ENCODE measurements around the gene CPPED1.

Gene CPPED1

GRCh38 chr16:12674524-12674923 lies 129.2 kb downstream of the CPPED1 start:
- WGBS (ENCODE audit: extremely low coverage, insufficient coverage, insufficient read length) = no CpG with 5 or more reads among the region's 5 CpGs
- no peak for DNase-seq

GRCh38 chr16:12674071-12674470 lies 129.6 kb downstream of the CPPED1 start:
- H4K91ac ChIP-seq (ENCODE audit: low read depth, low read length) = no peak overlapping the region
- no peak overlapping the region for H2BK12ac ChIP-seq (ENCODE audit: low read length)
- no peak overlapping the region for H3K23ac ChIP-seq (ENCODE audit: low read length)
- no peaks in the 10 kb centered on the region for H3K27me3 ChIP-seq (ENCODE audit: insufficient read depth, low read length)
- no peak overlapping the region for H2AFZ ChIP-seq (ENCODE audit: insufficient read depth, low read length, poor library complexity)
- H3K14ac ChIP-seq (ENCODE audit: low read length) = no peak overlapping the region
- no peak overlapping the region for H3K4ac ChIP-seq (ENCODE audit: low read depth, low read length)
- no peak overlapping the region for H2AK5ac ChIP-seq (ENCODE audit: low read length)
- no peak for DNase-seq
- H3K18ac ChIP-seq (ENCODE audit: low read length) = no peak overlapping the region
- H3K36me3 ChIP-seq (ENCODE audit: control insufficient read depth in 1 of 2, insufficient read depth in 2 of 2, low read length in 2 of 2) = no peaks in the 10 kb centered on the region
- no peak overlapping the region for H3K27ac ChIP-seq (ENCODE audit: low read depth, low read length)
- no peak overlapping the region for H2BK120ac ChIP-seq (ENCODE audit: insufficient read depth, low read length, poor library complexity)
- H3K79me1 ChIP-seq (ENCODE audit: low read length) = no peaks in the 10 kb centered on the region
- no peaks in the 10 kb centered on the region for H3K9me3 ChIP-seq (ENCODE audit: insufficient read depth, low read depth, low read length)
- no CpG with 5 or more reads among the region's 6 CpGs for WGBS (ENCODE audit: extremely low coverage, insufficient coverage, insufficient read length)
- no peaks in the 10 kb centered on the region for H3K4me1 ChIP-seq (ENCODE audit: control insufficient read depth in 1 of 2, insufficient read depth in 2 of 2, low read length in 2 of 2)
- no peak overlapping the region for H4K12ac ChIP-seq (ENCODE audit: low read depth, low read length)
- H4K8ac ChIP-seq (ENCODE audit: low read depth, low read length) = no peak overlapping the region
- no peaks in the 10 kb centered on the region for H3K79me2 ChIP-seq (ENCODE audit: control insufficient read depth, insufficient read depth, low read length, poor library complexity)
- H3K4me3 ChIP-seq (ENCODE audit: low read depth, low read length) = no peak overlapping the region
- H3K4me2 ChIP-seq (ENCODE audit: low read length) = no peak overlapping the region
- no peak overlapping the region for H3K9ac ChIP-seq (ENCODE audit: low read length)
- H2BK5ac ChIP-seq (ENCODE audit: low read depth, low read length, poor library complexity) = no peak overlapping the region

More at GRCh38 chr16:12674524-12674923, 129.2 kb downstream of the CPPED1 start:
- H3K4me2 ChIP-seq (ENCODE audit: low read length) = no peak overlapping the region
- no peak overlapping the region for H3K4me3 ChIP-seq (ENCODE audit: low read depth, low read length)
- H3K4ac ChIP-seq (ENCODE audit: low read depth, low read length) = no peak overlapping the region
- no peak overlapping the region for H3K18ac ChIP-seq (ENCODE audit: low read length)
- H3K23ac ChIP-seq (ENCODE audit: low read length) = no peak overlapping the region
- no peak overlapping the region for H2AFZ ChIP-seq (ENCODE audit: insufficient read depth, low read length, poor library complexity)
- H3K79me2 ChIP-seq (ENCODE audit: control insufficient read depth, insufficient read depth, low read length, poor library complexity) = no peaks in the 10 kb centered on the region
- no peak overlapping the region for H3K9ac ChIP-seq (ENCODE audit: low read length)
- H4K12ac ChIP-seq (ENCODE audit: low read depth, low read length) = no peak overlapping the region
- no peak overlapping the region for H4K91ac ChIP-seq (ENCODE audit: low read depth, low read length)
- H2AK5ac ChIP-seq (ENCODE audit: low read length) = no peak overlapping the region
- no peak overlapping the region for H3K14ac ChIP-seq (ENCODE audit: low read length)
- no peaks in the 10 kb centered on the region for H3K79me1 ChIP-seq (ENCODE audit: low read length)
- H3K27ac ChIP-seq (ENCODE audit: low read depth, low read length) = no peak overlapping the region
- H3K9me3 ChIP-seq (ENCODE audit: insufficient read depth, low read depth, low read length) = no peaks in the 10 kb centered on the region
- H4K8ac ChIP-seq (ENCODE audit: low read depth, low read length) = no peak overlapping the region
- no peak overlapping the region for H2BK5ac ChIP-seq (ENCODE audit: low read depth, low read length, poor library complexity)
- H3K4me1 ChIP-seq (ENCODE audit: control insufficient read depth in 1 of 2, insufficient read depth in 2 of 2, low read length in 2 of 2) = no peaks in the 10 kb centered on the region
- no peaks in the 10 kb centered on the region for H3K27me3 ChIP-seq (ENCODE audit: insufficient read depth, low read length)
- no peak overlapping the region for H2BK120ac ChIP-seq (ENCODE audit: insufficient read depth, low read length, poor library complexity)
- no peak overlapping the region for H2BK12ac ChIP-seq (ENCODE audit: low read length)
- H3K36me3 ChIP-seq (ENCODE audit: control insufficient read depth in 1 of 2, insufficient read depth in 2 of 2, low read length in 2 of 2) = no peaks in the 10 kb centered on the region

- Histone ChIP-seq H3K79me1 (ENCODE audit: low read length) (no peaks in the 10 kb centered on the region), H2BK5ac (ENCODE audit: low read depth, low read length, poor library complexity) (no peak overlapping the region), H4K91ac (ENCODE audit: low read depth, low read length) (no peak overlapping the region), H3K23ac (ENCODE audit: low read length) (no peak overlapping the region), H3K4me3 (ENCODE audit: low read depth, low read length) (no peak overlapping the region), H4K8ac (ENCODE audit: low read depth, low read length) (no peak overlapping the region), H2AK5ac (ENCODE audit: low read length) (no peak overlapping the region), H2AFZ (ENCODE audit: insufficient read depth, low read length, poor library complexity) (no peak overlapping the region), H4K12ac (ENCODE audit: low read depth, low read length) (no peak overlapping the region), H3K9ac (ENCODE audit: low read length) (no peak overlapping the region), H3K79me2 (ENCODE audit: control insufficient read depth, insufficient read depth, low read length, poor library complexity) (no peaks in the 10 kb centered on the region), H2BK120ac (ENCODE audit: insufficient read depth, low read length, poor library complexity) (no peak overlapping the region), H2BK12ac (ENCODE audit: low read length) (no peak overlapping the region), H3K18ac (ENCODE audit: low read length) (no peak overlapping the region), H3K36me3 (ENCODE audit: control insufficient read depth in 1 of 2, insufficient read depth in 2 of 2, low read length in 2 of 2) (no peaks in the 10 kb centered on the region), H3K27me3 (ENCODE audit: insufficient read depth, low read length) (no peaks in the 10 kb centered on the region), H3K9me3 (ENCODE audit: insufficient read depth, low read depth, low read length) (no peaks in the 10 kb centered on the region), H3K14ac (ENCODE audit: low read length) (no peak overlapping the region), H3K4ac (ENCODE audit: low read depth, low read length) (no peak overlapping the region), H3K4me1 (ENCODE audit: control insufficient read depth in 1 of 2, insufficient read depth in 2 of 2, low read length in 2 of 2) (no peaks in the 10 kb centered on the region), H3K27ac (ENCODE audit: low read depth, low read length) (no peak overlapping the region), H3K4me2 (ENCODE audit: low read length) (no peak overlapping the region)
- no CpG with 5 or more reads among the region's 10 CpGs for WGBS (ENCODE audit: extremely low coverage, insufficient coverage, insufficient read length)
- DNase-seq = no peak
Measured at GRCh38 chr16:12673466-12673865, 130.2 kb downstream of the CPPED1 start.

- Histone ChIP-seq H3K79me1 (ENCODE audit: low read length) (no peaks in the 10 kb centered on the region), H4K8ac (ENCODE audit: low read depth, low read length) (no peak overlapping the region), H3K36me3 (ENCODE audit: control insufficient read depth in 1 of 2, insufficient read depth in 2 of 2, low read length in 2 of 2) (no peaks in the 10 kb centered on the region), H2AFZ (ENCODE audit: insufficient read depth, low read length, poor library complexity) (no peak overlapping the region), H2BK5ac (ENCODE audit: low read depth, low read length, poor library complexity) (no peak overlapping the region), H3K4me3 (ENCODE audit: low read depth, low read length) (no peak overlapping the region), H3K23ac (ENCODE audit: low read length) (no peak overlapping the region), H3K79me2 (ENCODE audit: control insufficient read depth, insufficient read depth, low read length, poor library complexity) (no peaks in the 10 kb centered on the region), H3K9ac (ENCODE audit: low read length) (no peak overlapping the region), H3K27me3 (ENCODE audit: insufficient read depth, low read length) (no peaks in the 10 kb centered on the region), H2BK120ac (ENCODE audit: insufficient read depth, low read length, poor library complexity) (no peak overlapping the region), H3K4ac (ENCODE audit: low read depth, low read length) (no peak overlapping the region), H3K18ac (ENCODE audit: low read length) (no peak overlapping the region), H3K14ac (ENCODE audit: low read length) (no peak overlapping the region), H3K4me2 (ENCODE audit: low read length) (no peak overlapping the region), H2BK12ac (ENCODE audit: low read length) (no peak overlapping the region), H3K9me3 (ENCODE audit: insufficient read depth, low read depth, low read length) (no peaks in the 10 kb centered on the region), H3K4me1 (ENCODE audit: control insufficient read depth in 1 of 2, insufficient read depth in 2 of 2, low read length in 2 of 2) (no peaks in the 10 kb centered on the region), H2AK5ac (ENCODE audit: low read length) (no peak overlapping the region), H4K91ac (ENCODE audit: low read depth, low read length) (no peak overlapping the region), H3K27ac (ENCODE audit: low read depth, low read length) (no peak overlapping the region), H4K12ac (ENCODE audit: low read depth, low read length) (no peak overlapping the region)
- DNase-seq = no peak
- no CpG with 5 or more reads among the region's 8 CpGs for WGBS (ENCODE audit: extremely low coverage, insufficient coverage, insufficient read length)
Measured at GRCh38 chr16:12672986-12673385, 130.7 kb downstream of the CPPED1 start.

All from trophoblast cell (in vitro differentiated cells and primary cell).